NCI-H510A (cell line): ENCODE measurements around the gene ITGB5.
A peak's percentile ranks its signal among the peaks of the same experiment; 100 is the strongest.
"Not testable (repeated sequence)": the region's sequence is repeated elsewhere in the genome, so short reads cannot be mapped to it uniquely, and the experiment has no call there.

Source experiments
- DNase-seq: peaks from one replicate; lab custom pipeline; 2025; lab: John Stamatoyannopoulos, UW

ITGB5 gene

GRCh38 chr3:124837065-124837464 is 50.1 kb downstream of the ITGB5 start:
- DNase-seq: no peak

GRCh38 chr3:124836448-124836847 is 50.7 kb downstream of the ITGB5 start:
- no peak for DNase-seq

DNA sequence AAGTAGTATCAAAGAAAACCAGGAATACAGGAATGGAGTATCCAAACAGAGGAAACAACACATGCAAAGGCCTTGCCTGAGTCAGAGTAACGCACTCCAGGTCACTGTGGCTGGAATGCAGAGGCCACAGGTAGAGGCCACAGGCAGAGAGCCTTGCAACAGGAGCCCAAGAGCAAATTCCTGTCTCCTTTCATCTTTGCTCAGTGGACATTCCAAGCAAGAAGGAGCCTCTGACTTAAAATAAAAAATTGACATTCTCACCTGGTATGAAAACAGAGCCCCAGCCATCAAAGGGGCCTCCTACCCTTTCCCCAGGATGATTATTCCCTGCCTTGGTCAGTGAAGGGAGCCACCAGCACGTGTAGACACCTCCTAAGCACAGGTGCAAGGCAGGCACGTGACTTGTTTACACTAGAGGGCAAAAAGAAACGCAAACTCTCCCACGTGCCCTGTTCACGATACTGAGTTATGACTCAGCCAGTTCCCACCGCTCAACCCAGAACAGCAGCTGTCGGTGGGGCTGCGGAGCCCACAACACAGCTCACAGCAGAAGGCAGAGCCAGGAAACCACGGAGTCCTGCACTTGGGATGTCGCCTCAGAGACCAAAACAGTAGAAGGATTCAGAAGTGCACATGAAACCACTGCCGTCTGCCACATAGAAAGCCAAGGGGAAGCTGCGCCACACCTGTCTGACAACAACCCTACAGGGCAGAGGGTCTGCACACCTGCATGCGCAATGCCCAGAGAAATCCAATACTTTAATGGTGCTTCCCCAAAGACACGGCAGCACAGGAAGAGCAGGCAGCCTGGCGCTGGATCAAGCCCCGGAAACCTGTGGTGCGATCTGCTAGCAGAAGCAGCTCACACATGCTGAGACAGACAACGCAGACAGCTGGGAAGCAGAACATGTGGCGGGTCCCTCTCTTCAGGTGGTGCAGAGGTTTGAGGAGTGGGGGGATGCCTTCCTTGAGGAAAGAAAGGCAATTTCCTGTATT is 52.1 kb downstream of the ITGB5 start:
- DNase-seq: peak; percentile 52

DNA sequence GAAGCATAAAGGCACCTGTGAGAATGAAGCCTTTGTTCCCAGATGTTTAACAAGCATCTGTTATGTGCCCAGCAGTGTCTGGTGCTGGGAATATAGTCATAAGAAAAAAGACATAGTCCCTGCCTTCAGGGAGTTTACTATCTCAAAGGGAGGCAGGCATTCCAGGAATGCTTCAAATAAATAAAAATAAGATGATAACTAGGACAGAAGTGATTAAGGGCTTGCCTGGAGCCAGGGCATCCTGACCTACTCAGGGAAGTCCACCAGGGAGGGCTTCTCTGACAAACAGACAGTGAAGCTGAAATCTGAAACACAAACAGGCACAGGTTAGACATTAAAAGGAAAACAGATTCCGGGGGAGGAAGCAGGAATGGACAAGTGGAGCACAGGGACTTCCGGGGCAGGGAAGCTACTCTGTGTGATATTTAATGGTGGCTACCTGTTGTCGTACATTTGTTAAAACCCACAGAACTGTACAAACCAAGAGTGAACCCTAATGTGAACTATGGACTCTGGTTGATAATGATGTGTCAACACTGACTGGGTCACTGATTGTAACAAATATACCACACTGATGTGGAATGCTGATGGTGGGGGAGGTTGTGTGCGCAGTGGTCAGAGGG is 53.3 kb downstream of the ITGB5 start:
- no peak for DNase-seq

- no peak for DNase-seq
These were observed 54.1 kb downstream of the ITGB5 start for GRCh38 chr3:124832782-124833709.

- no peak for DNase-seq
These were observed 55.5 kb downstream of the ITGB5 start for GRCh38 chr3:124831628-124832199.

- no peak for DNase-seq
These were observed 57.2 kb downstream of the ITGB5 start for GRCh38 chr3:124829819-124830554.

DNA sequence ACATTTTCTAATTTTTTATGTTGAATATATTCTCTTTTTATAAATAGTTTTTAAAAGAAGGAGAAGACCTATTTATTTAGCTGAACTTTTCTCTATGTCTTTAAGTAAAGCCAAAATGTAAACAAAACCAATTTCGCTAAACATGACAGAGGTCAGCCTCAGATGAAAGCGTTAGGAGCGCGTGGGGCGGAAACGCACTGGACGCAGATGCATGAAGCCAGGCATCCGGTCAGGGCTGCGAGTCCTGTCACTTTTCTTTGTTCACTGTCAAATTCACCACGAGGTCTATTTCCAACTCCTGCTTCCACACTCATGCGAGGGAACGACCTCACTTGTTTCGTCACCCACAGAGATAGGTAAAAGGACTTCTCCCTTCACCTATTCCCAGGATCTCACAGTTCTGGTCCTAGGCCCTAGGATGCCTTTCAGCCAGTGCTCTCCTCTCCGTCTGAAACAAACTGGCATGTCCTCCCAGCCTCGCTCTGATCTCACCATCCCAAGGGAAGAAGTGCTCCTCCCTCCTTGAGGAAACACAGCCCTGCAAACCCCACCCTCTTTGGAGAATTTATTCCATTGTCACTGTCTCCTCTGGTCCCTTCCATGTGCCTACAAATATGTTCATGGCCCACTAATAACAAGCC is 57.9 kb downstream of the ITGB5 start:
- DNase-seq: no peak

- DNase-seq: not testable (repeated sequence)
These were observed 59.5 kb downstream of the ITGB5 start for GRCh38 chr3:124827476-124828206.

- DNase-seq: no peak
These were observed 60.5 kb downstream of the ITGB5 start for GRCh38 chr3:124826703-124827102.

GRCh38 chr3:124824286-124824915 is 62.8 kb downstream of the ITGB5 start:
- no peak for DNase-seq

DNA sequence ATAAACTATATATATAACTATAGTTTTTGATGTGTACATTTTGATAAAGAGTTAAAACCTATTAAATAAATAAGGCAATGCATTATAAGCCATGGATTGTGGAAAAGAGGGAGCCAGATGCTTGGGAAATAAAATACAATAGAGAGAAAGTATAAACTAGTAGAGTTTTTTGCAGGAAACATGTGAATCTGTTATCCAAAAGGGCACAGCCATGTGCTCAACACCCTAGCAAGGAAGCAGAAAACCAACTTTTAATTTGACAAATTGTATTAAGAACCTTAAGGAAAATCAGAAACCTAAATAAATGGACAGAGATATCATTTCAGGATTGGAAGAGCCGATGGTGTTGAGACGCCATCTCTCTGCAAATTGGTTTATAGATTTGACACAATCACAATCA is 63.5 kb downstream of the ITGB5 start:
- DNase-seq: no peak

- no peak for DNase-seq
These were observed 64.0 kb downstream of the ITGB5 start for GRCh38 chr3:124823206-124823605.

- DNase-seq: no peak
These were observed 65.8 kb downstream of the ITGB5 start for GRCh38 chr3:124821356-124821755.

- DNase-seq: no peak
These were observed 68.6 kb downstream of the ITGB5 start for GRCh38 chr3:124818398-124819091.

DNA sequence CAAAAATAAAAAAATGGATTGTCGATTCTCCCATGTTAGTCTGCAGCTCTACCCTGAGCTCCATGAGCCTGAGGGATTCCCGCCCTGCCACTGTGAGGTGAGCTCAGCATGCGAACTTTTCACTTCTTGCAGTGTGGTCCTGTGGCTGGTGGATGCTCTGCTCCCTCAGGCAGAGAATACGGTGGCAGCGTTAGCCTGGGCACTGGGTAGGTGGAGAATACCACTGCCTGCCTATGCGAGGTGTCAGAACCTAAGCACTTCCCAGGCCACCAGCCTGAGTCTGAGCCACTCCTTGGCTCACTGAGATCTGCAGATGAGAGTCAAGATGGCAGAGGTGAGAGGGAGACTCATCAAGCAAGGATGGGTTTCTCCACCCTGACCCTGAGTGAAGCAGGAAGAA is 70.1 kb downstream of the ITGB5 start:
- DNase-seq: no peak

DNA sequence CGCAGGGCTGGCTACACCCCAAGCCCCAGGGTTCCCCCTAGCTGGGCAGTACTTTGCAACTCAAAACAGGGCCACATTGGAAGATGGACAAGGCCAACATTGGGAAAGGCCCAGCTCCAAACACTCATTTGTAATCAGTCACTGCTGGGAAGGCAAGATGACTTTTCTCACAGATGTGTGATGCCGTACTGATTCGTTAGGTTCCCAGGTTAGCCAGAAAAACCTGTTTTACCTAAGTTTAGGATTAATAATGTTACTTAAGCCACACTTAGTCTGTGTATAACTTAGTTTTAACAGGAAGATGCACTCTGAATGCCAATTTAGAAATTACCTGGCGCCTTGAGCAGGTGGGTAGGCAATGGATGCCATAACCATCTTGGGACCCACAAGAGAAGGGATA is 71.0 kb downstream of the ITGB5 start:
- no peak for DNase-seq

DNA sequence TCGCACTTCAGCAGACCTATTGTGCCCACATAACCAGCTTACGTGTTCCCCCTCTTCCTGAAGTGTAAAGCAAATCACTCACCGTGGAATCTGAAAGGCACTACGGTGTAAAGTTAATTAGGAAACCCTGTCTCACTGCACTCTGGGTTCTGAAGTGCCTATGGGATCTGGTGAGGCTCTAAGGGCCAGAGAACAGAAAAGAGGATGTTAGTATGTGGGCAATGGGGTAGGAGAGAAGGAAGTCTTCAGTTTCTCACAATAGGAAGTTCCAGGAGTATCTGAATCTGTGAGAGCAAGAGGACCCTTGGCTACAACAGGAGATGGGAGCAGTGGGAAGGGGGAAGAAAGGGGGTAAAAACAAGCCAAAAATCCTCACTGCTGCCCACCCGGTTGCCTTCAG is 71.4 kb downstream of the ITGB5 start:
- DNase-seq: no peak
